Retinal pigment epithelial cell (primary cell): Measurements from ENCODE around the gene RAB40C.

Experiments
- DNase-seq: peaks from one replicate; pipeline ENCODE4 v3.0.0-alpha.2; 2010; ENCODE audit warnings: low read depth
- H3K4me3 ChIP-seq: 2 replicates; pipeline ENCODE4 v1.5.1; 2011; ENCODE audit warnings: mild to moderate bottlenecking, low read length, control low read depth, moderate library complexity
- CTCF ChIP-seq: conservative IDR thresholded peaks from 2 replicates; pipeline ENCODE4 v1.5.1; 2011; ENCODE audit warnings: low read depth, low read length, control low read depth, inconsistent platforms

The RAB40C gene

GRCh38 chr16:674968-675883 lies 85.4 kb downstream of the RAB40C start, which contains the start of gene RHBDL1:
TSS of gene RHBDL1 (plus strand) at chr16:675671. CDS start at chr16:675791, 120 bp downstream.
- peak within 1 kb of the TSS; percentile 46 for H3K4me3 ChIP-seq
- TF ChIP-seq CTCF = no peak
- no peak for DNase-seq

GRCh38 chr16:675884-676564 lies 86.2 kb downstream of the RAB40C start:
- DNase-seq = no peak
- TF ChIP-seq CTCF = no peak
- peak overlapping the region; percentile 46 for H3K4me3 ChIP-seq

- DNase-seq = no peak
- H3K4me3 ChIP-seq = no peak overlapping the region
- TF ChIP-seq CTCF = no peak
Measured at GRCh38 chr16:676565-676902, 86.7 kb downstream of the RAB40C start.

- TF ChIP-seq CTCF = no peak
- no peak overlapping the region for H3K4me3 ChIP-seq
- no peak for DNase-seq
Measured at GRCh38 chr16:676913-677312, 87.0 kb downstream of the RAB40C start.

GRCh38 chr16:677316-678190 lies 87.7 kb downstream of the RAB40C start:
- no peak for TF ChIP-seq CTCF
- no peak overlapping the region for H3K4me3 ChIP-seq
- no peak for DNase-seq

GRCh38 chr16:678209-678857 lies 88.5 kb downstream of the RAB40C start:
- no peak overlapping the region for H3K4me3 ChIP-seq
- no peak for TF ChIP-seq CTCF
- no peak for DNase-seq
